Measurements from ENCODE around the gene B3GNT3.
A peak's percentile ranks its signal among the peaks of the same experiment; 100 is the strongest.

The B3GNT3 gene

GRCh38 chr19:17784201-17785008 lies 10.5 kb upstream of the B3GNT3 start:
- ChIA-PET CTCF (interaction anchor here (0.6 to 2.0 kb wide), 22 partner anchors 10 to 330 kb away, joined by 3 to 7 read pairs (median 4); partner anchors contain the start of genes B3GNT3, JAK3 and RPL18A), POLR2A (no interaction called here)
- H3K4me3 ChIP-seq (ENCODE audit: low read depth, low read length), result no peak overlapping the region
- peak; percentile 75 for TF ChIP-seq CTCF (IDR thresholded peaks at IDR 0.05; ENCODE audit: insufficient read depth, low read length, missing control alignments)
- DNase-seq (ENCODE audit: low read depth, low spot score), result no peak

- POLR2A ChIA-PET, result no interaction called here
- TF ChIP-seq CTCF (IDR thresholded peaks at IDR 0.05; ENCODE audit: insufficient read depth, low read length, missing control alignments), result no peak
- CTCF ChIA-PET, result interaction anchor here (0.7 to 2.0 kb wide), 2 partner anchors 9 to 492 kb away, joined by 3 to 4 read pairs; no protein-coding TSS in a partner anchor
- H3K4me3 ChIP-seq (ENCODE audit: low read depth, low read length), result no peak overlapping the region
- no peak for DNase-seq (ENCODE audit: low read depth, low spot score)
These were observed 7.5 kb upstream of the B3GNT3 start for GRCh38 chr19:17787274-17787913.

GRCh38 chr19:17788632-17789031 lies 6.3 kb upstream of the B3GNT3 start:
- ChIA-PET CTCF (no interaction called here), POLR2A (no interaction called here)
- TF ChIP-seq CTCF (IDR thresholded peaks at IDR 0.05; ENCODE audit: insufficient read depth, low read length, missing control alignments), result no peak
- DNase-seq (ENCODE audit: low read depth, low spot score), result no peak
- no peak overlapping the region for H3K4me3 ChIP-seq (ENCODE audit: low read depth, low read length)

GRCh38 chr19:17790059-17790780 lies 4.7 kb upstream of the B3GNT3 start:
- ChIA-PET CTCF (interaction anchor here (1.5 kb wide), 1 partner anchor 15 kb away, joined by 3 read pairs; no protein-coding TSS in a partner anchor), POLR2A (no interaction called here)
- no peak for DNase-seq (ENCODE audit: low read depth, low spot score)
- TF ChIP-seq CTCF (IDR thresholded peaks at IDR 0.05; ENCODE audit: insufficient read depth, low read length, missing control alignments), result no peak
- no peak overlapping the region for H3K4me3 ChIP-seq (ENCODE audit: low read depth, low read length)

GRCh38 chr19:17794412-17794730 lies 567 bp upstream of the B3GNT3 start:
- no peak for TF ChIP-seq CTCF (IDR thresholded peaks at IDR 0.05; ENCODE audit: insufficient read depth, low read length, missing control alignments)
- CTCF ChIA-PET, result interaction anchor here (1.2 kb wide), 1 partner anchor 10 kb away, joined by 3 read pairs; no protein-coding TSS in a partner anchor
- no peak overlapping the region for H3K4me3 ChIP-seq (ENCODE audit: low read depth, low read length)

GRCh38 chr19:17795495-17795856 lies 538 bp downstream of the B3GNT3 start:
- TF ChIP-seq CTCF (IDR thresholded peaks at IDR 0.05; ENCODE audit: insufficient read depth, low read length, missing control alignments), result no peak
- no peak overlapping the region for H3K4me3 ChIP-seq (ENCODE audit: low read depth, low read length)
- ChIA-PET POLR2A (interaction anchor here (0.6 kb wide), 1 partner anchor 12 kb away, joined by 4 read pairs; no protein-coding TSS in a partner anchor), CTCF (interaction anchor here (0.8 kb wide), 1 partner anchor 11 kb away, joined by 3 read pairs; no protein-coding TSS in a partner anchor)
- no peak for DNase-seq (ENCODE audit: low read depth, low spot score)

More at GRCh38 chr19:17794412-17794730, 567 bp upstream of the B3GNT3 start:
- DNase-seq (ENCODE audit: low read depth, low spot score), result no peak
- POLR2A ChIA-PET, result no interaction called here

All from AG04449 (cell line).